Spinal cord (tissue), 10 donors: ENCODE measurements around the gene FSD1. TPM values are rescaled to one million over a fixed set of nuclear protein-coding genes. Genes with fewer than 3 reads are reported as not detected.

Experiments used
- DNase-seq, 6 donors: peaks; one replicate each; pipeline versions ENCODE4 v3.0.0 to v3.0.0-alpha.2; 2013 to 2015; ENCODE audit warnings: low spot score in 6 of 6, low read depth in 4 of 6
- H3K27ac ChIP-seq: one replicate; pipeline ENCODE4 v1.5.1; 2013; ENCODE audit warnings: low read depth, low read length, control low read depth
- H3K27me3 ChIP-seq: one replicate; pipeline ENCODE4 v1.6.1; 2013; ENCODE audit warnings: low read length; ENCODE audit not compliant: control insufficient read depth, insufficient read depth
- H3K36me3 ChIP-seq: one replicate; pipeline ENCODE4 v1.6.1; 2013; ENCODE audit warnings: low read length; ENCODE audit not compliant: control insufficient read depth, insufficient read depth
- H3K4me1 ChIP-seq: one replicate; pipeline ENCODE4 v1.6.1; 2013; ENCODE audit warnings: low read length; ENCODE audit not compliant: control insufficient read depth, insufficient read depth
- H3K4me3 ChIP-seq: one replicate; pipeline ENCODE4 v1.5.1; 2013; ENCODE audit warnings: low read depth, low read length, control low read depth
- H3K9me3 ChIP-seq: one replicate; pipeline ENCODE4 v1.6.1; 2013; ENCODE audit warnings: low read length; ENCODE audit not compliant: control insufficient read depth, insufficient read depth
- WGBS: methylation state at CpG from one replicate; pipeline ENCODE4 v1.1.5; 2013; ENCODE audit warnings: missing lambda C conversion rate; ENCODE audit not compliant: insufficient coverage; 5-methylcytosine and 5-hydroxymethylcytosine counted together
- polyA plus RNA-seq, 2 donors: library from polyadenylated mRNA; unstranded; fragments of 120-200 nt; gene quantifications; one replicate each; pipeline ENCODE4 v1.2.1, GENCODE V29; 2013; ENCODE audit not compliant: insufficient read length in 2 of 2
- total RNA-seq, 2 donors: library from RNA; depleted of rRNA in 1 of 2; stranded (reverse); fragments of 120-200 nt in 1 of 2; fragments of >200 nt in 1 of 2; gene quantifications; one replicate each; pipeline versions ENCODE4 v1.2.3 to v1.2.4, GENCODE V29; 2013 to 2014
- donor health status: healthy.

The FSD1 gene
- total and polyA plus RNA-seq, 4 donors, result 15.9 to 118 (median 70.8) TPM

DNA sequence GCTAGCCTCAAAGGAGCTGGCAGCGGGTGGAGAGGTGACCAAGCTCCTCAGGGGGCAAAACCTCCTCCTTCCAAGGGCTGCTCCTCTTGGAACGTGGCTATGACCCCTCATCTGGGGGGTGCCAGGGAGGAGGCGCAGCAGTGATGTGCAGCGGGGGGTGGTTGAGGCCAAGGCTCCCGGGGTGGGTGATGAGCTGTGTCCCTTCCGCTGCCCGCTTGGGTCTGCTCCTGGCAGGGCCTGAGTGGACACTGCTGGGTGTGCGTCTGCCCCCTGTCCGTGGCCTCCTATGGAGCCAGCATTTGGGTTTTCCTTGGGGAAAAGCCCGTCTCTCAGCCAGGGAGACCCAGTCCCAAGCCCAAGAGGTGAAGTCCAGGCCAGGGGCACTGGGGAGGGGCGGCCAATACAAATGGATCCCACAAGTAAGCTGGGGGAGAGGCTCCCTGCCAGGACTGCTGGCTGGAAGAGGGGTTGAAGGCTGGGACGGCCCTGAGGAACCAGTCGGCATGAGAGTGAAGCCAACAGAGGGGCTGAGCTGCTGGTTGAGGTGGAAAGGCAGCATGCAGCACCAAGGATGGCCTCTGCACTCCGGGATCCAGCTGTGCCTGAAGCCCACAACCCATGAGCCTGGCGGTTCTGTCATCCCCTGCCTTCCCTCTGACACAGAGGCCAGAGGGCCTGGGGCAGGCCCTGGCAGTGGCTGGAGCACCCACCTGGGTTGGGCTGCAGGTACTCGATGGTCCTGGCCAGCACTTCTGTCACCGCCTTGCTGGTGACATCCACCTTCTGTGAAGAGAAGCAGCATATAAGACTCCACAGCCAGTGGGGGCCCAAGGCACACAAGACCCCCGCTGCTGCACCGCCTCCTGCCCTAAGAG is 61.6 kb downstream of the FSD1 start:
- H3K27me3 ChIP-seq, result no peaks in the 10 kb centered on the region
- peak in 1 of 6 donors; percentile 5 for DNase-seq
- H3K27ac ChIP-seq, result no peak overlapping the region
- WGBS, result 92% methylated on average over 17 of the region's 19 CpGs
- H3K4me1 ChIP-seq, result peaks cover 44% of the 10 kb centered on the region
- no peaks in the 10 kb centered on the region for H3K9me3 ChIP-seq
- no peak overlapping the region for H3K4me3 ChIP-seq
- peaks cover 92% of the 10 kb centered on the region for H3K36me3 ChIP-seq

DNA sequence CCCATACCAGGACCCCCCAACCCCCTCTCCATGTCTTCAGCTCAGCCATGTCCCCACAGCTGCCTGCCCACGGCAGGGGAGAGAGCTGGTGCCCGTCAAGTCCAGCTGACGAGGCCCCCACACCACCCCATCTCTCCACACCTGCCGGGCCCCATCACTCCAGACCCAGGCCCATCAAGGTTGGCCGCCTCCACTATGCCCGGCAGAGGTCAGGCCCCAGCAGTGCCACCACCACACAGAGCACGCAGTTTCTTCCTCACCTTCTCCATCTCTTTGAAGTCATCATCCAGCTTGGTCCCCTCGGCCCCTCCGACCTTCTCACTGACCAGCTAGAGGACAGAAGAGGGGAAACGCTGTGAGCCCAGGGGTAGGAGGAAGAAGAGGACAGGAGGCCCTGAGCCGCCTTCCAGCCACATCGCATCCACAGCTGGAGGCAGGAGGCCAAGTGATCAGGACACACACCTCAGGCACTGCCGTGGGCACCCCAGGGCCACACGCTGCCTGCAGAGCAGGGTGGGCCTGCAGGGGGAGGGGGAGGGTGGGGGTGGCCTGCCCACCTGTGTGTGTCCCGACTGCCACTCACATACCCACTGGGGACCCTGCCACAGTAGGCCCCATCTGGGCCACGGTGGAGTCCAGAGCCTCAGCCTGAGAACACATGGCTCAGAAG is 62.4 kb downstream of the FSD1 start:
- Histone ChIP-seq H3K4me1 (peaks cover 51% of the 10 kb centered on the region), H3K27ac (no peak overlapping the region), H3K36me3 (peaks cover 92% of the 10 kb centered on the region), H3K9me3 (no peaks in the 10 kb centered on the region), H3K27me3 (no peaks in the 10 kb centered on the region), H3K4me3 (no peak overlapping the region)
- DNase-seq, result no peak
- WGBS, result 86% methylated on average over 8 of the region's 16 CpGs

DNA sequence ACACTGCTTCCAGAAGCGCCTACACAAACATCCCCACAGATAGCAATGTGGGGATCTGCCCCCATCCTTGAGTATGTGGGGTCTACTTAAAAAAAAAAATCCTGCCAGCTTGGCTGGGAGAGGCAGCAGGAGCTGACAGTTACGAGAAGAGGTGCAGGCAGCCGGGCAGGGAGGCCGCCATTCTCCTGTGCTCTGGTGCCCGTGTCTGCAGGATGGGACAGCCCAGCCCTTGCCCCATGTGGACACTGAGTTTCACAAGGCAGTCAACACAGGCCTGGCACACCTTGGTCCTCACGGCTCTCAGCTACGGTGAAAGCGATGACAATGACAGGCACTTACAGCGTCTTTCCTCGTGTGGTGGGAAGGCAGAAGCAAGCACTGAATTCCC is 62.9 kb downstream of the FSD1 start:
- Histone ChIP-seq H3K27ac (no peak overlapping the region), H3K36me3 (peaks cover 92% of the 10 kb centered on the region), H3K4me3 (no peak overlapping the region), H3K4me1 (peaks cover 57% of the 10 kb centered on the region), H3K9me3 (no peaks in the 10 kb centered on the region), H3K27me3 (no peaks in the 10 kb centered on the region)
- WGBS, result 83% methylated on average over 9 of the region's 10 CpGs
- DNase-seq, result no peak

DNA sequence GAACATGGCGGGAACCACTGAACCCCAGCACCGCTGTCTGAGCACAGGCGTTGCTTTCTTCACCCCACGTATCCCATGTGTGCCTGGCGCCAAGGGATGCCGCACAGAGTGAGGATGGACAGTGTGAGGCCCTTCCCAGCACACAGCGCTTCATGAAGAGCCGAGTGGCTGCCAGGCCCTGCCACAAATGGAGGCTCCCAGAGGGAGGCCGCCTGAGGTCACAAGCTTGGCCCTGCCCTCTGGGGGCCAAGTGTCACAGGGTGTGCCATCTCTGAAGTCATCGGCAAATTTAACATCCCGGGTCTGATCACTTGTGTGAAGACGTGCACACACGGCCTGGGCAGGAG is 63.4 kb downstream of the FSD1 start:
- DNase-seq, result peak in 1 of 6 donors; percentile 3
- H3K27ac ChIP-seq, result no peak overlapping the region
- no peaks in the 10 kb centered on the region for H3K9me3 ChIP-seq
- no peaks in the 10 kb centered on the region for H3K27me3 ChIP-seq
- peaks cover 61% of the 10 kb centered on the region for H3K4me1 ChIP-seq
- H3K36me3 ChIP-seq, result peaks cover 92% of the 10 kb centered on the region
- 83% methylated on average over 13 of the region's 13 CpGs for WGBS
- no peak overlapping the region for H3K4me3 ChIP-seq

DNA sequence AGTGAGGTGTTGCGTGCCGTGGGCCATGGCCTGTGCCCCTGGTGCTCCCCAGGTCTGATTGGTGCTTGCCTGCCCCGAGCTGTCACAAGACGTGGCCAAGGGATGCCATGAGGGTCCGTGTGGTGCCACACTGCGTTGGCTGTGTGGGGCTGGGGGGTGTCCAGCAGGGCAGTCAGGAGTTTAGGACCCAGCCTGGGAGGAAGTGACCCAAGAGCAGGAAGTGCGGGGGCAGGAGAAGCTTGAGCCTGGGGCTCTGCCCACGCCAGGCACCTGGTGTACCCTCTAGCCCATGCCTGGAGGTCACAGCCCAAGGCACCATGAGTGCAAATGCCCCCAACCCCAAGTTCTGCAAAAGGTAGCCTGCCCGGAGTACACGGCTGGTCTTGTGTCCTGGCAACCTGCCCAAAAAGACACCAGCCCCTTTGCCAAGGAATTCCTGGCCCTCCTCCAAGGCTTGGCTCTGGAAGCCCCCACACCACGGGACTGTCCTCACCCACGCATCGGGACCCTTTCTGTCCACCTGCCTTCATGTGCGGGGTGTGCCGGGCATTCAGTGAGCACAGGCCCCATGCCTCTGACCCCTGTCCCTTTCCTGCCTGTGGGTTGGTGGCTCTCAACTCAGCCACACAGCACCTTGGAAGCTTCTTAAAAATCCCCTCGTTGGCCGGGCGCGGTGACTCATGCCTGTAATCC is 63.9 kb downstream of the FSD1 start:
- Histone ChIP-seq H3K4me3 (no peak overlapping the region), H3K36me3 (peaks cover 91% of the 10 kb centered on the region), H3K4me1 (peaks cover 66% of the 10 kb centered on the region)

DNA sequence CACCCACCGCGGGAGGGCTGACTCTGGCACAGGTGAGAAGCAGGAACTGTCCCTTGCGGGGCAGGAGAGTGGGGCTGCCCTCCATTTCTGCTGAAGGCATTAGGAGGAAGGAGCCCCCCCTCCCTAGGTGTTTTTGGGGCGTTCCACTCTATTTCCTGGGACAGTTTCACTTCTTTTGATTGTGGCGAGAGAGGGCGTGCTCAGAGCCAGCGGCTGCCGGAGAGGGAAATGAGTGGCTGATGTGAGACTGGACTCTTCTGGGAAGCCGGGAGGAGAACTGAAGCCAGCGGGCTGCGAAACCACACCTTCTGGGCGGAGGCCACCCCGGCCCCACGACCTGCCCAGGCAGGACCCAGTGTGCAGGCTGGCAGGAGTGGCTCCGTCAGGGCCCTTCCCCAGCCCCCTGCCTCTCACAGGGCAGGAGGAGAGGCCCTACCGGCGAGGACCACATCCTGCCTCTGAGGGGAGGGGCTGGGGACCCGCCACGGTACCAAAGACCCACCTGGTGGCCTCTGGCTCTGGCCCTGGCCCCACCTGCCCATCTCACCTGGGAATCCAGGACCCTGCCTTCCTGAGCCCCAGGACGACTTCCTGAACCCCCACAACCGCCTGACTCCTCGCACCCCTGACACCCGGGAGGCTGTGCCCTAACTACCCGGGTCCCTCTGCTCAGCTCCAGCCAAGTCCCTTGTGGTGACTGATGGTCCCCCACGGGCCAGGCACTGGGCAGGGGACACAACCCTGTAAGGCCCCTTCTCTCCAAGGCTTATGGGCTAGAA is 64.9 kb downstream of the FSD1 start:
- Histone ChIP-seq H3K36me3 (peaks cover 84% of the 10 kb centered on the region), H3K4me3 (peak overlapping the region; percentile 5), H3K9me3 (no peaks in the 10 kb centered on the region), H3K27me3 (no peaks in the 10 kb centered on the region), H3K4me1 (peaks cover 76% of the 10 kb centered on the region), H3K27ac (peak overlapping the region; percentile 33)
- WGBS, result 53% methylated on average over 14 of the region's 25 CpGs
- DNase-seq, result peak in 1 of 6 donors; percentile 38

More for the DNA sequence above, 63.9 kb downstream of the FSD1 start:
- Histone ChIP-seq H3K27me3 (no peaks in the 10 kb centered on the region), H3K27ac (no peak overlapping the region), H3K9me3 (no peaks in the 10 kb centered on the region)
- whole genome bisulfite sequencing, result 53% methylated on average over 19 of the region's 19 CpGs
- DNase-seq, result peak in 2 of 6 donors; percentile 61 to 75

DNA sequence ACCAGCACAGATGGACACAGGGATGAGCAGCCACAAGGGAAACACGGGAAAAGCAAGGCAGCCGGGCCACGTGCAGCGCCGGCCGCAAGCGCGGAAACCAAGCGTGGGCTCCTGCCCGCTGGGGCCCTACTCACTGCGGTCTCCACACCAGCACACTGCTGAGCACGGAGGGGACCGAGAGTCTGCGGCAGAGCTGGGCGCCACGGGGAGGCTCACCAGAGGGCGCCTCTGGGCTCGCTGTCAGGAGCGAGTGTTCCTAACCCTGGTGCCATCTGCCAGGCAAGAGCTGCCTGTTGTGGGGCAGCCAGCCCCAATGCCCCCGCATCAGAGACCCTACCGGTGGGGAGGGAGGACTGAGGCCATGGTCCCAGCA is 65.5 kb downstream of the FSD1 start:
- H3K4me1 ChIP-seq, result peaks cover 82% of the 10 kb centered on the region
- 21% methylated on average over 20 of the region's 21 CpGs for WGBS
- DNase-seq, result peak in 2 of 6 donors; percentile 62 to 76
- H3K4me3 ChIP-seq, result peak overlapping the region; percentile 5
- H3K36me3 ChIP-seq, result peaks cover 84% of the 10 kb centered on the region
- no peaks in the 10 kb centered on the region for H3K9me3 ChIP-seq
- no peaks in the 10 kb centered on the region for H3K27me3 ChIP-seq
- H3K27ac ChIP-seq, result peak overlapping the region; percentile 40

DNA sequence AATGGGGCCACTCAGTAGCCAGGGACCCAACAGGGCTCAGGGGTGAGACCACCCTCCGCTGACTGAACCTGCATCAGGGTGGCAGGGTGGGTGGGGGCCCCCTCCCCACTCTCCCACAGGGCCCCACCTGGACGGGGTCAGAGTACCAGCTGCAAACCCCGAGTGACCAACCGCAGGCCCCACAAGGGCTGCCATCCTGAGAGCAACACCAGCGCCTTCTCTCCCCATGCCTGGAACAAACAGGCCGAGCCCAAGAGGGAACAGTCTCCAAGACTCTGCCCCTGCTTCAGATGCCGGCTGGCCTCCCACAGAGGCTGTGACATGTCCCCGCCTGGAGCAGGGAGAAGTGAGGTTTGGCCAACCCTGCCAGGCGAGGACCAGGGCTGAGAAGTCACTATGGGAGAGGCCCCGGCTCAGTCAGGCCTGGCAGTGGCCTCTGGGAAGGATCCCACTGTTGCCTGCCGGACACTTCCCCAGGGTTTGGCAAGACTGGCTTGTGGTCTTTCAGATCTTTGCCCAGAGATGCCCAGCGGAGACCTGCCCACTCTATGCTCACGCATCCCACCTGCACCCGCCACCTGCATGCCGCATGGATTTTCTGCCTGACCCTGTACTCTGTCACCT is 66.1 kb downstream of the FSD1 start:
- Histone ChIP-seq H3K36me3 (peaks cover 82% of the 10 kb centered on the region), H3K4me1 (peaks cover 89% of the 10 kb centered on the region), H3K27ac (peak overlapping the region; percentile 40), H3K27me3 (no peaks in the 10 kb centered on the region), H3K9me3 (no peaks in the 10 kb centered on the region), H3K4me3 (no peak overlapping the region)
- peak in 1 of 6 donors; percentile 2 for DNase-seq
- WGBS, result 85% methylated on average over 14 of the region's 15 CpGs
